Fibroblast of pulmonary artery (primary cell): ENCODE data around the gene HS3ST2.

Source experiments
- DNase-seq: peaks from one replicate; pipeline ENCODE4 v3.0.0-alpha.2; 2010; ENCODE audit warnings: low read depth
- H3K4me3 ChIP-seq: replicated peaks from 2 replicates; pipeline ENCODE4 v1.5.1; 2011; ENCODE audit warnings: low read depth, mild to moderate bottlenecking, control low read depth, low read length, moderate library complexity
- TF ChIP-seq, protein P1 (sequence below): IDR thresholded peaks from 2 replicates; pipeline ENCODE4 v1.5.1; 2011; ENCODE audit warnings: mild to moderate bottlenecking, control low read depth, low read length, inconsistent platforms; ENCODE audit errors: missing control alignments

The HS3ST2 gene

DNA sequence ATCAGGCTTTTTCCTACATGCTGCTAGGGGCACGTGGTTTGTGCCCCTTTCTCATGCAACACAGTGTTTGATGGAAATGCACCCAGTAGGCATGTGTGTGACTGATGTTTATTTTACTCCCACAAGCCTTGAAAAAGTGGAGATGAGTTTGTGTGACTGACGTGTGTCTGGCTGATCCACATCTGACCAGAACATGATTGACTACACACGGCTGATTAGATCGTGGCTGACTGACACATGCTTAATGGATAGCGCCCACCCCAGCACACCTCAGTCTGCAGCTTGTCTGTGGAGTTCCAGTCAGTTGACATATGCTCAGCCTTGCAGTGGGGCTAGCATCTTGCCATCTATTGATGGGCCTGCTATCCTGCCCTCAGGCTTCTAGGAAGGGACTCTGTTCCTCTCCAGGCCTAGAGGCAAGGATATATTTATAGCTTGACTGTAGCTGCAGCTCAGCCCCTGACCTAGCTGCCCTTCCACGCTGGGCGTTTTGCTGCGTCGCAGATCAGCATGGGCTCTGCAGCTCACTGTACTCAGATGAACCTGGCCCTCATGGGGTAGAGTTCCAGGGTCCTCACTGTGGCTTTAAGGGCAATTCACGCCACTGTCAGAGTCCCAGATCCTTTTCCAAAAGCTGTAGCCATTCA is 112.3 kb downstream of the HS3ST2 start:
- no peak overlapping the region for H3K4me3 ChIP-seq
- no peak for DNase-seq

DNA sequence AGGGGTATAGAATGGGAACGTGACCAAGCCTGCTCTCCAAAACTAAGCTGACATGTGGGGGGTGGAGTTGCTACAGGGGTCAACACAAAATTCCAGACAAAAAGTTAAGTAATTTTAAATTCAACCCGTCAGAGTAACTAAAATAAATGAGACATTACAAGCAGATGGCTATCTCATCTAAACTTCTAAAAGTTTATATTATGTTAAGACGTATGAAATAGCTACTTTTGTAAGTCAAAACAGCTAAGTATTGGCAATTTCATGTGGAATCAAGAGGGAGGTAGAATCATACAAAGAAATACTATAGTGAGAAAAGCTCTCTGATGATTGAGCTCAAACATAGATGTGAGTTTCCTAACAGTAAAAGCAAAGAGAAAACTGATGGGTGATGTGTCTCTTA is 113.3 kb downstream of the HS3ST2 start:
- TF ChIP-seq, protein P1, sequence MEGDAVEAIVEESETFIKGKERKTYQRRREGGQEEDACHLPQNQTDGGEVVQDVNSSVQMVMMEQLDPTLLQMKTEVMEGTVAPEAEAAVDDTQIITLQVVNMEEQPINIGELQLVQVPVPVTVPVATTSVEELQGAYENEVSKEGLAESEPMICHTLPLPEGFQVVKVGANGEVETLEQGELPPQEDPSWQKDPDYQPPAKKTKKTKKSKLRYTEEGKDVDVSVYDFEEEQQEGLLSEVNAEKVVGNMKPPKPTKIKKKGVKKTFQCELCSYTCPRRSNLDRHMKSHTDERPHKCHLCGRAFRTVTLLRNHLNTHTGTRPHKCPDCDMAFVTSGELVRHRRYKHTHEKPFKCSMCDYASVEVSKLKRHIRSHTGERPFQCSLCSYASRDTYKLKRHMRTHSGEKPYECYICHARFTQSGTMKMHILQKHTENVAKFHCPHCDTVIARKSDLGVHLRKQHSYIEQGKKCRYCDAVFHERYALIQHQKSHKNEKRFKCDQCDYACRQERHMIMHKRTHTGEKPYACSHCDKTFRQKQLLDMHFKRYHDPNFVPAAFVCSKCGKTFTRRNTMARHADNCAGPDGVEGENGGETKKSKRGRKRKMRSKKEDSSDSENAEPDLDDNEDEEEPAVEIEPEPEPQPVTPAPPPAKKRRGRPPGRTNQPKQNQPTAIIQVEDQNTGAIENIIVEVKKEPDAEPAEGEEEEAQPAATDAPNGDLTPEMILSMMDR = no peak
- DNase-seq = no peak
- no peak overlapping the region for H3K4me3 ChIP-seq

More for the DNA sequence above, 112.3 kb downstream of the HS3ST2 start:
- TF ChIP-seq, protein P1 = no peak

DNA sequence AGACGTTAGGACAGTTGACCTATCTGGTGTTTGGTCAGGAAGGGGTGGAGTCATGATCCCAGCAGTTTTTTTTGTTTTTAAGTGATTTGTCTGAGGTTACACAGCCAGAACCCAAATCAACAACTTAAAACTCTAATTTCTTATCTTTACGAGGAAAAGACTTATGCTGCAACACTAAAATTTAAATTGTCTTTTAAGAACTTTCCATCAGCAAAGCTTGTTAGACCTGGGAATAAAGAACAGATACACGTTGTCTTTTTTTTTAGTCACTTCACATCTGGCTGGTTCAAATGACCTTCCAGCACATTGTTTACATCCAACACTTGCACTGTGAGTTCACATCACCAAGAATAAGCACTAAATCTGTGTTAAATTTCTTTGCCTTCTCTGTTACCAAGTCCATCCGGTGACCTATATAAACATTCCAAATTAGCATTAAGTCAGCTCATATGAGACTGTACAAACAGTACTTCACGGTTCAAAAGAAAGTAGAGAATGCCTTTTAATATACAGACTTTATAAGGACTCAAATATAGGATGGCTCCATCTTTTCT is 115.0 kb downstream of the HS3ST2 start:
- DNase-seq = no peak
- H3K4me3 ChIP-seq = no peak overlapping the region
- TF ChIP-seq, protein P1 = no peak

DNA sequence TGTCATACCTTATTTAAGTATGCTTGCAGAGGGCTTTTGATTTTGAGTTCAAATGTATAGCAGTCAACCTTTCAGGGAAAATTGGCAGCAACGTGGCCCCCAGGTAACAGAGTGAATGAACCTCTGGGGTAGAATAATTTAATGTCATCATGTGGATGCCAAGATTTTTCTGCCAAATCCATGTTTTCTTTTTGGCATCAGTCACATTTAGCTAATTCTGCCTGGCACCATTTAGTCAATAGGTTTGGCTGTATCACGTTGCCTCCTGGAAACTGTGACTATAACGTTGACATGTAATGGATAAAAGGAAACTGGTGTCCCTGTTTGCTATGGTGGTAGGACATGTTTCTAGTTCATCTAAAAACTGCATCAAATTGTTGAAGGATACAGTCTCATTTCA is 115.5 kb downstream of the HS3ST2 start:
- no peak for DNase-seq
- TF ChIP-seq, protein P1 = no peak
- H3K4me3 ChIP-seq = no peak overlapping the region

DNA sequence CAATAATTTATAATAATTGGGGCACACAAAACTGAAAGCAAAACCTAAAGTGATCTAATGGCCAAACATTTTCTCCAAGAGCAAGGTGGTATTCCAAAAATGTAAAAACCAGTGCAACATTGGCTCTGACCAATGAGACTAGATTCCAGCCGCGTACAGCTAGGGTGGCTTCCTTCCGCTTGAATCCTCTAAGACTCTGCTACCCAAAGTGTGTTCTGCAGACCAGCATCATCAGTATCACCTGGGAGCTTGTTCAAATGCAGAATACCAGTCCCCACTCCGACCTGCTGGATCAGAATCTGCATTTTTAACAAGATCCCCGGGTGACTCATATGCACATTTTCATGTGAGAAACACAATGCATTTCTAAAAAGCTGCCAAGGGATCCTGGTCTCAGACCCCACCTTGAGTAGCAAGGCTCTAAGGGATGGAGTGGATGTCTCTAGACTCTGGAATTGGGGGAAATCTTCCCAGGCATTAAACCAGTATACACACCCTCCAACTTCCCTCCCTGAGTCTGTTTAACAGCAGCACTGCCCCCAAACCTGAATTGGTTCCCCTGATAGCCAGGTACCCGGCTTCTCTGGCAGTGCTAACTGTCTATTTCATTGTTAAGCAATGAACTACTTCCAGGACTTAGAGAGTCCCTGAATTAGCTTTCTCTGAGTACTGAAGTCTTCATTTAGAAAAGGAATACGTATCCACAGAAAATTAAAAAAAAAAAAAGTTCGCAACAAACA is 118.2 kb downstream of the HS3ST2 start:
- H3K4me3 ChIP-seq = no peak overlapping the region
- TF ChIP-seq, protein P1 = no peak
- DNase-seq = no peak

DNA sequence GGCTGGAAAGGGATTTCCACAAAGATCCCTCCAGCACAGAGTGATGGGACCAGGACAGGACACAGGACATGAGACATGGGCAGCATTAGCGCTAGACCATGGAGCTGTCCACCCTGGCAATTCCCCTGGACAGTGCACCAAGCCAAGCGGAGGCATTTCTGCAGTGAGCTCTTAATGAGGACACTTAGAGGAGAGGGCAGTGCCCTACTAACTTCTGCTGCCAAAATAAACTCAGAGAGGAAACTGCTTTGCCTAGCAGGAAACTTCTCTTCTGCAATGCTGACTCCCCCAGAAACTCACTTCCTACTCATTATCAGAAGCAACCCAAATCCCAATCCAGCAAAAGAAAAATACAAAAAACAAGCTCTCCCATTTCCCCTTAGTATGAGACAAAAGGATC is 119.2 kb downstream of the HS3ST2 start:
- TF ChIP-seq, protein P1 = no peak
- no peak overlapping the region for H3K4me3 ChIP-seq
- DNase-seq = peak; percentile 28
